ENCODE data around the gene VCPKMT. TPM values are rescaled to one million over a fixed set of nuclear protein-coding genes. Genes with fewer than 3 reads are reported as not detected.

VCPKMT gene
- total RNA-seq, 1 donor from 2014 or later, result 5.3 TPM

DNA sequence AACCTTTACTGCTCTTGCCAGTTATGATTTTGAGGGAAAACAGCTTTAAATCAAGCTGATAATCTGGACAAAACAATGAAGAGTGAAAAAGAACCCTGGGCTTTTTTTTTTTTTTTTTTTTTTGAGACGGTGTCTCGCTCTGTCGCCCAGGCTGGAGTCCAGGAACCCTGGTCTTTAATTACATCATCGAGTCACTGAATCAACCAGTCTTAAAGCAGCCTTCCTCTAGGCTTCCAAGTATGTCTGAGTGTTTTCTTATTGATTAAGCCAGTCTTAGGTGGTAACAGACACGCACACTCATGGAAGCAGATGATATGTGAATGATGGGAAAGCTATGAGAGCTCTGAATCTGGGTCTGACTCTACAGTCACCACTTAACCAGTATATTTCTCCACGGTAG, 5.9 kb upstream of the VCPKMT start:
- no peak for DNase-seq (ENCODE audit: low read depth)
- no peak for FAIRE-seq

DNA sequence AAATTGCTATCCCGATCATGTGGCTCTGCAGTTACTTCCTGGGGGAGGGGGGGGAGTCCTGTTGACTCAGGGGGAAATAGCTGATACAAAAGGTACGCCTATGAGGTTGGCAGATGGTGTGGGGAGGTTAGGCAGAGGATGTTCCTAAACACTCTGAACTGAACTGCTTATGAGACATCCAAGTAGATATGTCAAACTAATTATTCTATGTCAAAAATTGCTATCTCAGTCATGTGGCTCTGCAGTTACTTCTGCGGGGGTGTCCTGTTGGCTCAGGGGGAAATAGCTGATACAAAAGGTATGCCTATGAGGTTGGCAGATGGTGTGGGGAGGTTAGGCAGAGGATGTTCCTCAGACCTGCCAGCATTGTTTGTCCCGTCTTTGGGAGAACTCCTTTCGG, 5.1 kb upstream of the VCPKMT start:
- Histone ChIP-seq H3K36me3 (ENCODE audit: control insufficient read depth, insufficient read depth, low read length) (peaks cover 4% of the 10 kb centered on the region), H3K27me3 (ENCODE audit: control insufficient read depth, insufficient read depth, low read length) (no peaks in the 10 kb centered on the region), H3K4me3 (ENCODE audit: low read depth, low read length) (no peak overlapping the region)
- FAIRE-seq (no peak), DNase-seq (ENCODE audit: low read depth) (no peak)
- TF ChIP-seq, protein P1, sequence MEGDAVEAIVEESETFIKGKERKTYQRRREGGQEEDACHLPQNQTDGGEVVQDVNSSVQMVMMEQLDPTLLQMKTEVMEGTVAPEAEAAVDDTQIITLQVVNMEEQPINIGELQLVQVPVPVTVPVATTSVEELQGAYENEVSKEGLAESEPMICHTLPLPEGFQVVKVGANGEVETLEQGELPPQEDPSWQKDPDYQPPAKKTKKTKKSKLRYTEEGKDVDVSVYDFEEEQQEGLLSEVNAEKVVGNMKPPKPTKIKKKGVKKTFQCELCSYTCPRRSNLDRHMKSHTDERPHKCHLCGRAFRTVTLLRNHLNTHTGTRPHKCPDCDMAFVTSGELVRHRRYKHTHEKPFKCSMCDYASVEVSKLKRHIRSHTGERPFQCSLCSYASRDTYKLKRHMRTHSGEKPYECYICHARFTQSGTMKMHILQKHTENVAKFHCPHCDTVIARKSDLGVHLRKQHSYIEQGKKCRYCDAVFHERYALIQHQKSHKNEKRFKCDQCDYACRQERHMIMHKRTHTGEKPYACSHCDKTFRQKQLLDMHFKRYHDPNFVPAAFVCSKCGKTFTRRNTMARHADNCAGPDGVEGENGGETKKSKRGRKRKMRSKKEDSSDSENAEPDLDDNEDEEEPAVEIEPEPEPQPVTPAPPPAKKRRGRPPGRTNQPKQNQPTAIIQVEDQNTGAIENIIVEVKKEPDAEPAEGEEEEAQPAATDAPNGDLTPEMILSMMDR (IDR thresholded peaks at IDR 0.05; ENCODE audit: insufficient read depth, low read length, severe bottlenecking), result no peak

More for the DNA sequence above, 5.9 kb upstream of the VCPKMT start:
- no peak overlapping the region for H3K4me3 ChIP-seq (ENCODE audit: low read depth, low read length)
- H3K36me3 ChIP-seq (ENCODE audit: control insufficient read depth, insufficient read depth, low read length), result peaks cover 4% of the 10 kb centered on the region
- TF ChIP-seq, protein P1 (IDR thresholded peaks at IDR 0.05; ENCODE audit: insufficient read depth, low read length, severe bottlenecking), result no peak
- H3K27me3 ChIP-seq (ENCODE audit: control insufficient read depth, insufficient read depth, low read length), result no peaks in the 10 kb centered on the region

DNA sequence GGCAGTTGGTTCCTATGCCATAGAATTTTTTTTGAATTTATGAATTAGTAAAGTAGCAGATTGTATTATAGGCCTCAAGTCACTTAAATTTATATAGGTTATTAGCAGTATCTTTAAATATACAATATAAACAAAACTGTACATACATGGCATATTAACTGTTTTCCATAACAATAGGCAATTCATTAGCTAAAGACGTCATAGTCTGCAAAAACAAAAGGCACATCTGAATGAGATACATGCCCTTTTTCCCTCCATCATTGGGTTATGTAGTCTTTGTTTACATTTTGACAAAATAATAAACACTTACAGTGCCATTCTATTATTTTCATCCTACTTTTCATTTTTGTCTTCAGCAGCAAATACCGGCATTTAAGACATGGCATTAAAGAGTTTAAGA, 1.1 kb upstream of the VCPKMT start:
- DNase-seq (ENCODE audit: low read depth), result no peak
- no peaks in the 10 kb centered on the region for H3K27me3 ChIP-seq (ENCODE audit: control insufficient read depth, insufficient read depth, low read length)
- FAIRE-seq, result no peak
- no peak overlapping the region for H3K4me3 ChIP-seq (ENCODE audit: low read depth, low read length)
- H3K36me3 ChIP-seq (ENCODE audit: control insufficient read depth, insufficient read depth, low read length), result peaks cover 6% of the 10 kb centered on the region
- TF ChIP-seq, protein P1 (IDR thresholded peaks at IDR 0.05; ENCODE audit: insufficient read depth, low read length, severe bottlenecking), result no peak

DNA sequence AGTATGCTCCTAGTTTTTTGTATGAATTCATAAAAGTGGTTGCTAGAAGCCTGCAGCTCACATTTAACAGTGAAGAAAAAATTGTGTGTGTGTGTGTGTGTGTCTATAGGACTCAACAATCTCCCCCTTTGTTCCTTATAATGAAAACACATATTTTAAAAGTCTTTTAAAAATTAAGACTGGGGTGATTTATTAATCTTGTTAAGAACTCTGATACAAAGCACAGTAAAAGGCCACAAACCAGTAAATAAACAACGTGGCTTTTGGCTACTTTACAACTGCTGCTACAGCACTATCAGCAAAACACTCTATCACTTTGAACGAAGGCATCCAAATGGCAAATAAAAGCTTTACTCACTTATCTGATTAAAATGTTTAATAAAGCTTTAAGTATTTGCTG, 594 bp upstream of the VCPKMT start:
- DNase-seq (ENCODE audit: low read depth), result no peak
- Histone ChIP-seq H3K36me3 (ENCODE audit: control insufficient read depth, insufficient read depth, low read length) (peaks cover 7% of the 10 kb centered on the region), H3K27me3 (ENCODE audit: control insufficient read depth, insufficient read depth, low read length) (no peaks in the 10 kb centered on the region), H3K4me3 (ENCODE audit: low read depth, low read length) (no peak overlapping the region)
- TF ChIP-seq, protein P1 (IDR thresholded peaks at IDR 0.05; ENCODE audit: insufficient read depth, low read length, severe bottlenecking), result no peak
- no peak for FAIRE-seq

DNA sequence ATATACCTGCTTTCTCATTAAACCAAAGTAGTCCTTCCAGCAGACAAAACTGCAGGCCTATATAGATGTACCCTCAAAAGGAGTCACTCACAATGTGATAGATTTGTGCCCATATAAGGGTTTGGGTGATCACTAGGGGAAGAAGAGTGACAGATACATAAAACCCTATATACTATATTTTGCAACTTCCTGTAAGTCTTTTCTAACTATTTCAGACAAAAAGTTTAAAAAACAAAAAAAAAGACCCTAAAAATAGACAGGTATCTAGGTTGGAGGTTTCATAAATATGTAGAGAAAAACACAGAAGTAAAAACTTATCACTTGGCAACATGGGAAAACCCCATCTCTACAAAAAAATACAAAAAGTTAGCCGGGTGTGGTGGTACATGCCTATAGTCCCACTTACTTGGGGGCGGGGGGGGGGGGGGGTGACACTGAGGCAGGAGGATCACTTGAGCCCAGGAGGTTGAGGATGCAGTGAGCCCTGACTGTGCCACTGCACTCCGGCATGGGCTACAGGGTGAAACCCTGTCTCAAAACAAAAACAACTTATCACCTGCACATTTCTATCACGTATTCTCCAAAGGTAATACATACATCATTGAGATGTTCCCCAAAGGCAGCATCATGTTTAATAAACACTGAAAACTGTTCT, 2.9 kb downstream of the VCPKMT start:
- Histone ChIP-seq H3K27me3 (ENCODE audit: control insufficient read depth, insufficient read depth, low read length) (no peaks in the 10 kb centered on the region), H3K4me3 (ENCODE audit: low read depth, low read length) (no peak overlapping the region), H3K36me3 (ENCODE audit: control insufficient read depth, insufficient read depth, low read length) (peaks cover 10% of the 10 kb centered on the region)
- TF ChIP-seq, protein P1 (IDR thresholded peaks at IDR 0.05; ENCODE audit: insufficient read depth, low read length, severe bottlenecking), result no peak
- DNase-seq (ENCODE audit: low read depth) (no peak), FAIRE-seq (no peak)
